ENCODE data around the gene NFKBIB. TPM values are rescaled to one million over a fixed set of nuclear protein-coding genes. Genes with fewer than 3 reads are reported as not detected.
A peak's percentile ranks its signal among the peaks of the same experiment; 100 is the strongest.
"Not testable (repeated sequence)": the region's sequence is repeated elsewhere in the genome, so short reads cannot be mapped to it uniquely, and the experiment has no call there.

The NFKBIB gene
- total RNA-seq, 3 donors from 2014 or later = 29.9 to 37.2 (median 30.9) TPM

GRCh38 chr19:38852231-38853044 lies 47.3 kb upstream of the NFKBIB start:
- intact Hi-C loops (cut with DNase I, micrococcal nuclease) = no loop called here
- TF ChIP-seq, protein P1, sequence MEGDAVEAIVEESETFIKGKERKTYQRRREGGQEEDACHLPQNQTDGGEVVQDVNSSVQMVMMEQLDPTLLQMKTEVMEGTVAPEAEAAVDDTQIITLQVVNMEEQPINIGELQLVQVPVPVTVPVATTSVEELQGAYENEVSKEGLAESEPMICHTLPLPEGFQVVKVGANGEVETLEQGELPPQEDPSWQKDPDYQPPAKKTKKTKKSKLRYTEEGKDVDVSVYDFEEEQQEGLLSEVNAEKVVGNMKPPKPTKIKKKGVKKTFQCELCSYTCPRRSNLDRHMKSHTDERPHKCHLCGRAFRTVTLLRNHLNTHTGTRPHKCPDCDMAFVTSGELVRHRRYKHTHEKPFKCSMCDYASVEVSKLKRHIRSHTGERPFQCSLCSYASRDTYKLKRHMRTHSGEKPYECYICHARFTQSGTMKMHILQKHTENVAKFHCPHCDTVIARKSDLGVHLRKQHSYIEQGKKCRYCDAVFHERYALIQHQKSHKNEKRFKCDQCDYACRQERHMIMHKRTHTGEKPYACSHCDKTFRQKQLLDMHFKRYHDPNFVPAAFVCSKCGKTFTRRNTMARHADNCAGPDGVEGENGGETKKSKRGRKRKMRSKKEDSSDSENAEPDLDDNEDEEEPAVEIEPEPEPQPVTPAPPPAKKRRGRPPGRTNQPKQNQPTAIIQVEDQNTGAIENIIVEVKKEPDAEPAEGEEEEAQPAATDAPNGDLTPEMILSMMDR (IDR thresholded peaks at IDR 0.05) = no peak
- Histone ChIP-seq H3K36me3 (ENCODE audit: low read depth) (no peaks in the 10 kb centered on the region), H3K9me3 (no peaks in the 10 kb centered on the region), H3K4me1 (ENCODE audit: low read depth) (peaks cover 19% of the 10 kb centered on the region), H3K4me3 (peak overlapping the region; percentile 44)
- ATAC-seq (no peak), DNase-seq (peak; percentile 73 to 83 (median 81))

DNA sequence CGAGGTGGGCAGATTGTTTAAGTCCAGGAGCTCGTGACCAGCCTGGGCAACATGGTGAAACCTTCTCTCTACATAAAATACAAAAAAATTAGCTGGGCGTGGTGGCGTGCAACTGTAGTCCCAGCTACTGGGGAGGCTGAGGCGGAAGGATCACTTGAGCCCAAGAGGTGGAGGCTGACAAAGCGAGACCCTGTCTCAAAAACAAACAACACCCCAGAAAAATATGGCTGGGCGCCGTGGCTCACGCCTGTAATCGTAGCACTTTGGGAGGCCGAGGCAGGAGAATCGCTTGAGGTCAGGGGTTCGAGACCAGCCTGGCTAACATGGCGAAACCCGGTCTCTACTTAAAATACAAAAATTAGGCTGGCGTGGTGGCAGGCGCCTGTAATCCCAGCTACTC lies 46.6 kb upstream of the NFKBIB start:
- intact Hi-C loops (cut with DNase I, micrococcal nuclease) = no loop called here
- no peak overlapping the region for H3K4me3 ChIP-seq
- TF ChIP-seq, protein P1 (IDR thresholded peaks at IDR 0.05) = no peak

DNA sequence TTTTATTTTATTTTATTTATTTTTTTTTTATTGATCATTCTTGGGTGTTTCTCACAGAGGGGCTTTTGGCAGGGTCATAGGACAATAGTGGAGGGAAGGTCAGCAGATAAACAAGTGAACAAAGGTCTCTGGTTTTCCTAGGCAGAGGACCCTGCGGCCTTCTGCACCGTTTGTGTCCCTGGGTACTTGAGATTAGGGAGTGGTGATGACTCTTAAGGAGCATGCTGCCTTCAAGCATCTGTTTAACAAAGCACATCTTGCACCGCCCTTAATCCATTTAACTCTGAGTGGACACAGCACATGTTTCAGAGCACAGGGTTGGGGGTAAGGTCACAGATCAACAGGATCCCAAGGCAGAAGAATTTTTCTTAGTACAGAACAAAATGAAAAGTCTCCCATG lies 44.8 kb upstream of the NFKBIB start:
- H3K36me3 ChIP-seq (ENCODE audit: low read depth); H3K9me3 ChIP-seq; H3K4me1 ChIP-seq (ENCODE audit: low read depth); ATAC-seq; H3K4me3 ChIP-seq; DNase-seq; intact Hi-C loops (cut with DNase I, micrococcal nuclease): not testable (repeated sequence)

More for the DNA sequence above, 46.6 kb upstream of the NFKBIB start:
- no peak for ATAC-seq
- Histone ChIP-seq H3K36me3 (ENCODE audit: low read depth) (no peaks in the 10 kb centered on the region), H3K9me3 (no peaks in the 10 kb centered on the region), H3K4me1 (ENCODE audit: low read depth) (peaks cover 11% of the 10 kb centered on the region)
- DNase-seq = no peak

GRCh38 chr19:38855751-38856150 lies 44.0 kb upstream of the NFKBIB start:
- H3K36me3 ChIP-seq (ENCODE audit: low read depth); intact Hi-C loops (cut with DNase I, micrococcal nuclease); H3K4me3 ChIP-seq; ATAC-seq; H3K9me3 ChIP-seq; DNase-seq: not testable (repeated sequence)
- peaks cover 12% of the 10 kb centered on the region for H3K4me1 ChIP-seq (ENCODE audit: low read depth)

DNA sequence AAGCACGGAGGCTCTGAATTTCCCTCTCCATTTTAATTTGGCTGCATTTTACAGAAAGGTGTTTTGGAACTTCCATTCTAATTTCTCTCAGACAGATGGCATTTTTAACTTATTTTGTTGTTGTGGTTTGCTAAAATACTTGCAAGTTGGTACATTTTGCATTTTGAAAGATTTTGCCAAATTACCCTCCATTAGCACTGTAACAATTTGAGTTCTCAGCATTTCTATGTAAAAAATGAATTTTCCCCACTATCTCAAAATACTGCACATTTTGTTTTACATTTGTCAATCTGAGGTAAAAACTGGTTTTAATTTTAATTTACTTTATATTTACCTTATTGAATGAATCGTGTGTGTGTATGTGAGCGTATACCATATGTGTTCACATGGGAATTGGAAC lies 43.0 kb upstream of the NFKBIB start:
- intact Hi-C loops (cut with DNase I, micrococcal nuclease) = no loop called here
- ATAC-seq = no peak
- H3K4me3 ChIP-seq = no peak overlapping the region

DNA sequence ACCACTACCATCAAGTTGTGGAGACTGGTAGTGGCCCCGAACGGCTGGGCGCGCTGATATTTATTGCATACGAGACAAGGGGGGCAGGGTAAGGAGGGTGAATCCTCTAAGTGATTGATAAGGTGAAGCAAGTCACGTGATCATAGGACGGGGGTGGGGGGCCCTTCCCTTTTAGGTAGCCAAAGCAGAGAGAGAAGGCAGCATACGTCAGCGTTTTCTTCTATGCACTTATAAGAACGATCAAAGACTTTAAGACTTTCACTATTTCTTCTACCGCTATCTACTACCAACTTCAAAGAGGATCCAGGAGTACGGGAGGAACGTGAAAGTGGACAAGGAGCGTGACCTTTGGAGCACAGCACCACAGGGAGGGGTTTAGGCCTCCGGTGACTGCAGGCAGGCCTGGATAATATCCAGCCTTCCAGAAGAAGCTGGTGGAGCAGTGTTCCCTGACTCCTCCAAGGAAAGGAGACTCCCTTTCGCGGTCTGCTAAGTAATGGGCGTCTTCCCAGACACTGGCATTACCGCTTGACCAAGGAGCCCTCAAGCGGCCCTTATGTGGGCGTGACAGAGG lies 40.1 kb upstream of the NFKBIB start:
- peak in 2 of 3 donors; percentile 44 to 49 for DNase-seq
- ATAC-seq = not testable (repeated sequence)

More for the DNA sequence above, 43.0 kb upstream of the NFKBIB start:
- Histone ChIP-seq H3K36me3 (ENCODE audit: low read depth) (no peaks in the 10 kb centered on the region), H3K9me3 (no peaks in the 10 kb centered on the region), H3K4me1 (ENCODE audit: low read depth) (peaks cover 13% of the 10 kb centered on the region)
- no peak for DNase-seq
- TF ChIP-seq, protein P1 (IDR thresholded peaks at IDR 0.05) = no peak

DNA sequence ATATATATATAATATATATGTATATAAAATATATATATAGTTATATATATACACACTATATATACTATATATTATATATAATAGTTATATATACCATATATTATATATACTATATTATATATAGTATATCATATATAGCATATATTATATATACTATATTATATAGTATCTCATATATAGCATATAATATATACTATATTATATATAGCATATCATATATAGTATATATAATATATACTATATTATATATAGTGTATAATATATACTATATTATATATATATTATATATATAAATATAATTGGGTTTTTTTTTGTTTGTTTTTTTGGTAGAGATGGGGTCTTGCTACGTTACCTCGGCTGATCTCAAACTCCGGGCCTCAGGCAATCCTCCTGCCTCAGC lies 38.4 kb upstream of the NFKBIB start:
- no peak for DNase-seq
- Histone ChIP-seq H3K36me3 (ENCODE audit: low read depth) (no peaks in the 10 kb centered on the region), H3K4me1 (ENCODE audit: low read depth) (peaks cover 31% of the 10 kb centered on the region), H3K4me3 (no peak overlapping the region), H3K9me3 (no peaks in the 10 kb centered on the region)
- intact Hi-C loops (cut with DNase I, micrococcal nuclease) = no loop called here
- no peak for ATAC-seq
- TF ChIP-seq, protein P1 (IDR thresholded peaks at IDR 0.05) = no peak

More for the DNA sequence above, 40.1 kb upstream of the NFKBIB start:
- H3K4me3 ChIP-seq; H3K36me3 ChIP-seq (ENCODE audit: low read depth); intact Hi-C loops (cut with DNase I, micrococcal nuclease); H3K9me3 ChIP-seq: not testable (repeated sequence)
- H3K4me1 ChIP-seq (ENCODE audit: low read depth) = peaks cover 25% of the 10 kb centered on the region

Measured in mucosa of descending colon (tissue), 3 donors.